HCT116 (cell line): Measurements from ENCODE around the gene GBE1. TPM values are rescaled to one million over a fixed set of nuclear protein-coding genes. Genes with fewer than 3 reads are reported as not detected.

Experiments
- ATAC-seq: fragments of 200-7000 bp; cut with Tn5 transposase; 2 replicates; pipeline ENCODE4 v1.9.1; 2020; ENCODE audit warnings: mild to moderate bottlenecking, moderate library complexity
- BruUV-seq: library from RNA; stranded (reverse); fragments of 400-500 nt; replicated peaks from 2 replicates; lab custom pipeline; 2021; lab: Mats Ljungman, UMichigan
- CTCF ChIA-PET: fragments of 300-600 bp; sonication (Branson Sonifier 250); formaldehyde crosslinking; loops from one replicate; lab custom pipeline; 2021; ENCODE audit warnings: antibody characterized with exemption; lab: Charles Lee
- POLR2A ChIA-PET: fragments of 300-600, 350-600 bp; sonication (Branson Sonifier 250); formaldehyde crosslinking; loops from one replicate; lab custom pipeline; 2021; ENCODE audit warnings: antibody characterized with exemption; lab: Charles Lee
- RAD21 ChIA-PET, 2 experiments: fragments of 300-600 bp; sonication (Branson Sonifier 250); formaldehyde crosslinking; loops; one replicate each; lab custom pipeline; 2023; ENCODE audit warnings: low total read pairs in 2 of 2; ENCODE audit not compliant: uncharacterized antibody in 2 of 2, unreplicated experiment in 2 of 2, low non-redundant PET in 1 of 2; lab: Charles Lee
- DNase-seq: peaks from one replicate; pipeline ENCODE4 v3.0.0-alpha.2; 2010; ENCODE audit warnings: low read depth, low spot score
- H2AFZ ChIP-seq: fragments of 200-600 bp; shearing (Covaris generic), sonication (generic); 2 replicates; pipeline ENCODE4 v1.6.1; 2017; ENCODE audit warnings: low read depth, mixed run types, mixed read lengths, antibody characterized with exemption, low read length; ENCODE audit not compliant: poor library complexity, severe bottlenecking
- H3K27ac ChIP-seq: 2 replicates; pipeline ENCODE4 v1.5.1; 2012; ENCODE audit warnings: low read depth, low read length
- H3K27me3 ChIP-seq: fragments of 200-600 bp; sonication (generic); 2 replicates; pipeline ENCODE4 v1.6.1; 2016; ENCODE audit warnings: mixed run types, low read length, mixed read lengths; ENCODE audit not compliant: insufficient read depth
- H3K36me3 ChIP-seq, 2 experiments: fragments of 200-500 bp in 1 of 2; fragments of 200-600 bp in 1 of 2; sonication (Bioruptor generic) in 1 of 2; sonication (generic) in 1 of 2; 2 replicates each; pipeline versions ENCODE4 v1.5.1 to v1.6.1; 2014 to 2016; ENCODE audit warnings: low read length in 2 of 2, inconsistent platforms in 1 of 2, mixed read lengths in 1 of 2, mixed run types in 1 of 2; ENCODE audit not compliant: insufficient read depth in 2 of 2, control insufficient read depth in 1 of 2
- H3K4me1 ChIP-seq, 2 experiments: fragments of 200-600 bp in 1 of 2; sonication (generic) in 1 of 2; 2 replicates each; pipeline versions ENCODE4 v1.5.1 to v1.6.1; 2012 to 2017; ENCODE audit warnings: low read length in 2 of 2, inconsistent platforms in 1 of 2, mild to moderate bottlenecking in 1 of 2, mixed read lengths in 1 of 2, mixed run types in 1 of 2, moderate library complexity in 1 of 2; ENCODE audit not compliant: insufficient read depth in 2 of 2, control insufficient read depth in 1 of 2
- H3K4me2 ChIP-seq: fragments of 200-600 bp; sonication (generic); 2 replicates; pipeline ENCODE4 v1.6.1; 2017; ENCODE audit warnings: mixed run types, low read length, mixed read lengths
- H3K4me3 ChIP-seq, 2 experiments: fragments of 200-600 bp in 1 of 2; sonication (generic) in 1 of 2; replicated peaks in 1 of 2; 2 replicates each; pipeline ENCODE4 v1.5.1; 2011 to 2016; ENCODE audit warnings: low read length in 2 of 2, control low read depth in 1 of 2, low read depth in 1 of 2, mild to moderate bottlenecking in 1 of 2, mixed read lengths in 1 of 2, mixed run types in 1 of 2
- H3K79me2 ChIP-seq: fragments of 200-600 bp; sonication (generic); 2 replicates; pipeline ENCODE4 v1.6.1; 2017; ENCODE audit warnings: mild to moderate bottlenecking, mixed run types, low read length, moderate library complexity, mixed read lengths; ENCODE audit not compliant: insufficient read depth
- H3K9ac ChIP-seq: fragments of 200-600 bp; sonication (generic); 2 replicates; pipeline ENCODE4 v1.6.1; 2016; ENCODE audit warnings: low read length, mixed read lengths
- H3K9me2 ChIP-seq: fragments of 200-600 bp; sonication (generic), shearing (Covaris generic); 2 replicates; pipeline ENCODE4 v1.6.1; 2017; ENCODE audit warnings: mixed run types, mild to moderate bottlenecking, moderate library complexity; ENCODE audit not compliant: insufficient read depth
- H3K9me3 ChIP-seq, 2 experiments: fragments of 200-500 bp in 1 of 2; fragments of 200-600 bp in 1 of 2; sonication (Bioruptor generic) in 1 of 2; sonication (generic) in 1 of 2; 2 replicates each; pipeline ENCODE4 v1.6.1; 2014 to 2017; ENCODE audit warnings: low read length in 2 of 2, mixed read lengths in 2 of 2, inconsistent platforms in 1 of 2, low read depth in 1 of 2, mild to moderate bottlenecking in 1 of 2, mixed run types in 1 of 2, moderate library complexity in 1 of 2; ENCODE audit not compliant: control insufficient read depth in 1 of 2, insufficient read depth in 1 of 2
- H4K20me1 ChIP-seq: fragments of 200-600 bp; sonication (generic), shearing (Covaris generic); 2 replicates; pipeline ENCODE4 v1.6.1; 2017; ENCODE audit warnings: mixed run types, mild to moderate bottlenecking, moderate library complexity; ENCODE audit not compliant: insufficient read depth
- CBX3 ChIP-seq: IDR thresholded peaks from 2 replicates; pipeline ENCODE4 v1.6.1; 2012; ENCODE audit warnings: low read depth
- CEBPB ChIP-seq: IDR thresholded peaks from 2 replicates; pipeline ENCODE4 v1.6.1; 2012; ENCODE audit warnings: low read depth
- CTCF ChIP-seq, 3 experiments: fragments of 200-600 bp in 1 of 3; sonication (generic) in 1 of 3; IDR thresholded peaks in 2 of 3; conservative IDR thresholded peaks in 1 of 3; 2 replicates each; pipeline ENCODE4 v1.5.1; 2012 to 2017; ENCODE audit warnings: low read depth in 2 of 3, low read length in 2 of 3, antibody characterized with exemption in 1 of 3, borderline replicate concordance in 1 of 3, control low read depth in 1 of 3, mild to moderate bottlenecking in 1 of 3, mixed read lengths in 1 of 3, mixed run types in 1 of 3, moderate library complexity in 1 of 3; ENCODE audit not compliant: insufficient read depth in 1 of 3
- EGR1 ChIP-seq: IDR thresholded peaks from 2 replicates; pipeline ENCODE4 v1.6.1; 2012; ENCODE audit warnings: low read depth
- ELF1 ChIP-seq: IDR thresholded peaks from 2 replicates; pipeline ENCODE4 v1.6.1; 2012; ENCODE audit warnings: low read depth, borderline replicate concordance
- EZH2 ChIP-seq: fragments of 200-600 bp; sonication (generic); IDR thresholded peaks from 2 replicates; pipeline ENCODE4 v1.6.1; 2017; ENCODE audit warnings: antibody characterized with exemption, mixed run types
- EZH2phosphoT487 ChIP-seq: fragments of 200-600 bp; IDR thresholded peaks from 2 replicates; pipeline ENCODE4 v1.6.1; 2018; ENCODE audit warnings: antibody characterized with exemption, borderline replicate concordance
- FOSL1 ChIP-seq: IDR thresholded peaks from 2 replicates; pipeline ENCODE4 v1.6.1; 2012; ENCODE audit warnings: low read depth
- JUND ChIP-seq: IDR thresholded peaks from 2 replicates; pipeline ENCODE4 v1.6.1; 2012
- MAX ChIP-seq: IDR thresholded peaks from 2 replicates; pipeline ENCODE4 v1.6.1; 2012
- POLR2A ChIP-seq: IDR thresholded peaks from 2 replicates; pipeline ENCODE4 v1.7.0; 2011; ENCODE audit warnings: borderline replicate concordance; ENCODE audit not compliant: insufficient read depth, insufficient read length; ENCODE audit errors: extremely low read depth
- POLR2AphosphoS5 ChIP-seq: IDR thresholded peaks from 2 replicates; pipeline ENCODE4 v1.6.1; 2011; ENCODE audit warnings: mild to moderate bottlenecking, low read depth, low read length, moderate library complexity
- RAD21 ChIP-seq: IDR thresholded peaks from 2 replicates; pipeline ENCODE4 v1.6.1; 2012; ENCODE audit warnings: low read depth, mild to moderate bottlenecking
- SIN3A ChIP-seq: IDR thresholded peaks from 2 replicates; pipeline ENCODE4 v1.6.1; 2012; ENCODE audit warnings: low read depth
- SP1 ChIP-seq: IDR thresholded peaks from 2 replicates; pipeline ENCODE4 v1.6.1; 2012; ENCODE audit warnings: low read depth
- ZBTB33 ChIP-seq: IDR thresholded peaks from 2 replicates; pipeline ENCODE4 v1.6.1; 2011; ENCODE audit warnings: mild to moderate bottlenecking, low read length, moderate library complexity; ENCODE audit not compliant: insufficient replicate concordance; ENCODE audit errors: extremely low read depth
- ZFX ChIP-seq: fragments of 450-650 bp; IDR thresholded peaks from 2 replicates; pipeline ENCODE4 v1.6.1; 2017
- ZNF274 ChIP-seq: fragments of 200-500 bp; sonication (Bioruptor generic); IDR thresholded peaks from 2 replicates; pipeline ENCODE4 v1.6.1; 2014; ENCODE audit warnings: mild to moderate bottlenecking, low read depth, low read length, inconsistent platforms
- intact Hi-C: fragments of 100-400 bp; cut with micrococcal nuclease; formaldehyde crosslinking; loops from 2 replicates; pipeline ENCODE4 v1.10.0; 2022
- total RNA-seq: library from RNA; stranded (reverse); gene quantifications from one replicate; pipeline ENCODE4 v1.2.1, GENCODE V29; 2021; ENCODE audit not compliant: unreplicated experiment

The GBE1 gene
- total RNA-seq, 1 experiment from 2014 or later: 27.7 TPM

GRCh38 chr3:81716870-81717509, 44.5 kb downstream of the GBE1 start:
- Histone ChIP-seq H3K4me1 (no peaks in the 10 kb centered on the region), H2AFZ (no peak overlapping the region), H3K9me3 (no peaks in the 10 kb centered on the region), H3K36me3 (no peaks in the 10 kb centered on the region), H3K27ac (no peak overlapping the region), H3K4me2 (no peak overlapping the region), H3K9ac (no peak overlapping the region), H3K27me3 (no peaks in the 10 kb centered on the region), H3K4me3 (no peak overlapping the region), H3K9me2 (no peaks in the 10 kb centered on the region), H3K79me2 (no peaks in the 10 kb centered on the region), H4K20me1 (no peaks in the 10 kb centered on the region)
- no peak for TF ChIP-seq MAX
- TF ChIP-seq EGR1: no peak
- no peak for TF ChIP-seq ZFX
- TF ChIP-seq ZNF274: no peak
- no peak for TF ChIP-seq FOSL1
- TF ChIP-seq SIN3A: no peak
- no peak for TF ChIP-seq ELF1
- TF ChIP-seq EZH2phosphoT487: no peak
- TF ChIP-seq CEBPB: no peak
- no peak for TF ChIP-seq CBX3
- no peak for TF ChIP-seq POLR2A
- TF ChIP-seq ZBTB33: no peak
- no peak for TF ChIP-seq RAD21
- no peak for TF ChIP-seq POLR2AphosphoS5
- TF ChIP-seq CTCF (IDR thresholded peaks at IDR 0.05 in 2 of 3, conservative IDR thresholded peaks at IDR 0.05 in 1 of 3; ENCODE audit: borderline replicate concordance in 1 of 3, insufficient read depth in 1 of 3, low read depth in 2 of 3, low read length in 2 of 3): no peak
- TF ChIP-seq SP1: no peak
- no peak for TF ChIP-seq EZH2
- no peak for TF ChIP-seq JUND
- intact Hi-C loops: no loop called here
- ChIA-PET POLR2A (no interaction called here), CTCF (no interaction called here), RAD21 (no interaction called here)
- no peak for ATAC-seq
- no peak for DNase-seq
- no TSS peak for BruUV-seq
